Adrenal gland (tissue), 12 donors: Measurements from ENCODE around the gene PASD1. TPM values are rescaled to one million over a fixed set of nuclear protein-coding genes. Genes with fewer than 3 reads are reported as not detected.

Experiments
- DNase-seq, 7 donors: peaks; one replicate each; pipeline ENCODE4 v3.0.0-alpha.2; 2019 to 2020
- H3K27ac ChIP-seq, 5 donors: fragments of 200-600 bp; sonication (generic) in 4 of 5; 1 replicate in 3 of 5; 2 replicates in 2 of 5; pipeline versions ENCODE4 v1.5.1 to v1.8.0; 2016 to 2020; ENCODE audit warnings: mild to moderate bottlenecking in 1 of 5
- H3K27me3 ChIP-seq: fragments of 200-600 bp; 2 replicates; pipeline ENCODE4 v1.8.0; 2021
- H3K36me3 ChIP-seq, 2 donors: fragments of 200-600 bp; replicated peaks in 1 of 2; 1 replicate in 1 of 2; 2 replicates in 1 of 2; pipeline versions ENCODE4 v1.5.1 to v1.8.0; 2018 to 2022
- H3K4me1 ChIP-seq, 2 donors: fragments of 200-600 bp; replicated peaks in 1 of 2; 1 replicate in 1 of 2; 2 replicates in 1 of 2; pipeline versions ENCODE4 v1.5.1 to v1.8.0; 2018 to 2021
- H3K4me3 ChIP-seq, 4 donors: fragments of 200-600 bp; sonication (generic) in 3 of 4; one replicate each; pipeline ENCODE4 v1.5.1; 2016 to 2018
- H3K9me3 ChIP-seq, 3 donors: fragments of 200-600 bp; sonication (generic) in 1 of 3; replicated peaks in 1 of 3; 1 replicate in 2 of 3; 2 replicates in 1 of 3; pipeline versions ENCODE4 v1.5.1 to v1.8.0; 2016 to 2021
- POLR2A ChIP-seq, 2 donors: fragments of 450-650 bp; IDR thresholded peaks; one replicate each; pipeline ENCODE4 v1.6.1; 2017; ENCODE audit warnings: antibody characterized with exemption in 2 of 2, mild to moderate bottlenecking in 2 of 2, moderate library complexity in 1 of 2
- WGBS, 4 donors: extraction: QIAGEN DNeasy Blood & Tissue Kit in 2 of 4; methylation state at CpG; one replicate each; pipeline versions ENCODE4 v1.1.5 to v1.1.7; 2013 to 2017; 5-methylcytosine and 5-hydroxymethylcytosine counted together
- intact Hi-C, 2 donors: fragments of 100-400 bp; cut with DNase I; formaldehyde crosslinking; loops; one replicate each; pipeline versions ENCODE4 v1.14.1 to v1.15.0; 2022 to 2023
- polyA plus RNA-seq, 3 donors: library from polyadenylated mRNA; stranded (reverse); fragments of 200-250 nt in 2 of 3; fragments of 350-450 nt in 1 of 3; fragmentation: Illumina TruSeq in 1 of 3; extraction: RNeasy Lipid Tissue Mini Kit (QIAGEN cat#74804) in 1 of 3; gene quantifications; one replicate each; pipeline ENCODE4 v1.2.3, GENCODE V29; 2013 to 2014
- total RNA-seq, 9 donors: library from RNA; depleted of rRNA in 4 of 9; stranded (reverse); fragments of >200 nt in 4 of 9; fragments of 120-200 nt in 1 of 9; fragmentation: NEBNext Ultra II Directional in 1 of 9; extraction: Animal tissue kit (Norgen Biotek cat#: 25700) in 1 of 9; gene quantifications; one replicate each; pipeline versions ENCODE4 v1.1.0 to v1.2.4, GENCODE V29; 2013 to 2023
- TF ChIP-seq, protein P1 (sequence below), 6 experiments: fragments of 450-650 bp in 4 of 6; fragments of 200-600 bp in 2 of 6; sonication (generic) in 1 of 6; IDR thresholded peaks; 1 replicate in 5 of 6; 2 replicates in 1 of 6; pipeline versions ENCODE4 v1.5.1 to v1.8.0; 2016 to 2021; ENCODE audit warnings: antibody characterized with exemption in 6 of 6, mild to moderate bottlenecking in 2 of 6, moderate library complexity in 1 of 6
- donor health status: healthy with polysubstance abuse.
- donor health status: Bipolar disorder and iron deficiency.
- donor health status: DM: yes; HTN: yes; CAD: no.
- donor health status: DM: no; HTN: no; CAD: no.
- donor health status: DM: no; HTN: no; CAD: no.
- donor health status: DM: yes; HTN: yes; CAD: no.

PASD1 gene
- total and polyA plus RNA-seq, 12 donors: 0.17 TPM; not detected in 11

DNA sequence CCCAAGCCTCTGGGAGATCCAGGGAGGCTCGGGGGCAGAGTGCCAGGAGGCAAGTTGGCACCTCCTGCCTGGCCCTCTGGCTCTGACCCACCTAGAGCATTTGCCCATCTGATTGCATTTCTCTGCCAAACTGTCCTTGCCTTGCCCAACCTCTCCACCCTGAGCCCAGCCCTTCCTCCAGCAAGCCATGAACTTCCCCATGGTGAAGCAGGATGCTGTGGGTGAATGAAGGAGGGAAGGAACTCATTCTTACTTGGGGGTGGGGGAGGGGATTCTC is 161.8 kb downstream of the PASD1 start:
- no peaks in the 10 kb centered on the region for H3K36me3 ChIP-seq
- no peak for DNase-seq
- no peaks in the 10 kb centered on the region for H3K27me3 ChIP-seq
- no peak overlapping the region for H3K4me3 ChIP-seq
- H3K4me1 ChIP-seq: no peaks in the 10 kb centered on the region
- H3K27ac ChIP-seq: no peak overlapping the region
- no peak for TF ChIP-seq POLR2A (IDR thresholded peaks at IDR 0.05)
- TF ChIP-seq, protein P1, sequence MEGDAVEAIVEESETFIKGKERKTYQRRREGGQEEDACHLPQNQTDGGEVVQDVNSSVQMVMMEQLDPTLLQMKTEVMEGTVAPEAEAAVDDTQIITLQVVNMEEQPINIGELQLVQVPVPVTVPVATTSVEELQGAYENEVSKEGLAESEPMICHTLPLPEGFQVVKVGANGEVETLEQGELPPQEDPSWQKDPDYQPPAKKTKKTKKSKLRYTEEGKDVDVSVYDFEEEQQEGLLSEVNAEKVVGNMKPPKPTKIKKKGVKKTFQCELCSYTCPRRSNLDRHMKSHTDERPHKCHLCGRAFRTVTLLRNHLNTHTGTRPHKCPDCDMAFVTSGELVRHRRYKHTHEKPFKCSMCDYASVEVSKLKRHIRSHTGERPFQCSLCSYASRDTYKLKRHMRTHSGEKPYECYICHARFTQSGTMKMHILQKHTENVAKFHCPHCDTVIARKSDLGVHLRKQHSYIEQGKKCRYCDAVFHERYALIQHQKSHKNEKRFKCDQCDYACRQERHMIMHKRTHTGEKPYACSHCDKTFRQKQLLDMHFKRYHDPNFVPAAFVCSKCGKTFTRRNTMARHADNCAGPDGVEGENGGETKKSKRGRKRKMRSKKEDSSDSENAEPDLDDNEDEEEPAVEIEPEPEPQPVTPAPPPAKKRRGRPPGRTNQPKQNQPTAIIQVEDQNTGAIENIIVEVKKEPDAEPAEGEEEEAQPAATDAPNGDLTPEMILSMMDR (IDR thresholded peaks at IDR 0.05): no peak
- intact Hi-C loops: no loop called here
- 61 to 88% methylated on average over 1 of the region's 1 CpG; no CpG with 5 or more reads in 2 of the 4 donors for WGBS, 4 donors
- no peaks in the 10 kb centered on the region for H3K9me3 ChIP-seq

Other genes starting within 250 kb of the PASD1 start
- 10 to 100 TPM; 25.6 to 57.9 (median 36.8) TPM for gene VMA21, start 166.5 kb upstream of the PASD1 start, total RNA-seq
- gene VMA21, start 166.5 kb upstream of the PASD1 start, polyA plus RNA-seq: 10 to 100 TPM in 1 of 3 donors, 1 to 10 TPM in 2; 5.0 to 46.2 (median 7.5) TPM
- gene PRRG3, start 131.8 kb downstream of the PASD1 start, total RNA-seq: 1 to 10 TPM in 1 of 9 donors, under 1 TPM in 7, not detected in 1; under 0.01 to 8.7 (median 0.29) TPM
- gene PRRG3, start 131.8 kb downstream of the PASD1 start, polyA plus RNA-seq: under 1 TPM; 0.07 to 0.84 (median 0.24) TPM
- gene FATE1, start 152.4 kb downstream of the PASD1 start, total RNA-seq: 10 to 100 TPM in 1 of 9 donors, 1 to 10 TPM in 1, under 1 TPM in 2, not detected in 5; 0.61 to 25.6 (median 1.2) TPM
- gene FATE1, start 152.4 kb downstream of the PASD1 start, polyA plus RNA-seq: under 1 TPM; 0.29 to 0.72 (median 0.40) TPM
- not detected for gene CNGA2, start 171.1 kb downstream of the PASD1 start, total RNA-seq
- gene CNGA2, start 171.1 kb downstream of the PASD1 start, polyA plus RNA-seq: not detected